ENCODE measurements around the gene EXOC3. TPM values are rescaled to one million over a fixed set of nuclear protein-coding genes. Genes with fewer than 3 reads are reported as not detected.

EXOC3 gene
- total RNA-seq, 1 experiment from 2014 or later, result 52.4 TPM

GRCh38 chr5:395921-396530, 47.0 kb upstream of the EXOC3 start:
- Histone ChIP-seq H3K4me3 (replicated peaks in 1 of 2; ENCODE audit: low read depth in 1 of 2, low read length in 2 of 2) (no peak overlapping the region), H3K9ac (ENCODE audit: low read length) (peak overlapping the region; percentile 36), H3K79me2 (ENCODE audit: insufficient read depth, low read length) (no peaks in the 10 kb centered on the region), H3K4me2 (ENCODE audit: low read length) (peak overlapping the region; percentile 40), H3K9me3 (ENCODE audit: control insufficient read depth in 1 of 2, insufficient read depth in 1 of 2, low read depth in 1 of 2, low read length in 2 of 2) (no peaks in the 10 kb centered on the region), H3K27me3 (ENCODE audit: insufficient read depth, low read length) (no peaks in the 10 kb centered on the region), H3K4me1 (ENCODE audit: control insufficient read depth in 1 of 2, insufficient read depth in 2 of 2, low read length in 2 of 2) (peaks cover 22 to 74% of the 10 kb centered on the region in 2 experiments), H3K27ac (ENCODE audit: low read depth, low read length) (no peak overlapping the region), H3K9me2 (ENCODE audit: insufficient read depth) (no peaks in the 10 kb centered on the region), H2AFZ (ENCODE audit: low read depth, low read length, poor library complexity, severe bottlenecking) (no peak overlapping the region), H4K20me1 (ENCODE audit: insufficient read depth) (no peaks in the 10 kb centered on the region), H3K36me3 (ENCODE audit: control insufficient read depth in 1 of 2, insufficient read depth in 2 of 2, low read length in 2 of 2) (no peaks in the 10 kb centered on the region)
- CTCF ChIA-PET, result interaction anchor here (1.2 kb wide), 1 partner anchor 18 kb away, joined by 3 read pairs; no protein-coding TSS in a partner anchor
- POLR2A ChIA-PET, result no interaction called here
- BruUV-seq (replicated peaks), result no TSS peak
- ATAC-seq, result no peak
- intact Hi-C loops (cut with micrococcal nuclease), result no loop called here
- no peak for DNase-seq (ENCODE audit: low read depth, low spot score)
- RAD21 ChIA-PET (ENCODE audit: low non-redundant PET in 1 of 2, low total read pairs in 2 of 2, uncharacterized antibody in 2 of 2, unreplicated experiment in 2 of 2), result no interaction called here
- TF ChIP-seq SP1 (IDR thresholded peaks at IDR 0.05; ENCODE audit: low read depth) (no peak), EZH2 (IDR thresholded peaks at IDR 0.05) (no peak), EGR1 (IDR thresholded peaks at IDR 0.05; ENCODE audit: low read depth) (no peak), ZNF274 (IDR thresholded peaks at IDR 0.05; ENCODE audit: low read depth, low read length) (no peak), SIN3A (IDR thresholded peaks at IDR 0.05; ENCODE audit: low read depth) (no peak), ZBTB33 (IDR thresholded peaks at IDR 0.05; ENCODE audit: extremely low read depth, insufficient replicate concordance, low read length) (no peak), RAD21 (IDR thresholded peaks at IDR 0.05; ENCODE audit: low read depth) (no peak), POLR2AphosphoS5 (IDR thresholded peaks at IDR 0.05; ENCODE audit: low read depth, low read length) (no peak), CBX3 (IDR thresholded peaks at IDR 0.05; ENCODE audit: low read depth) (no peak), EZH2phosphoT487 (IDR thresholded peaks at IDR 0.05; ENCODE audit: borderline replicate concordance) (no peak), YY1 (IDR thresholded peaks at IDR 0.05; ENCODE audit: extremely low read depth, insufficient replicate concordance, low read depth, low read length) (no peak), POLR2A (IDR thresholded peaks at IDR 0.05; ENCODE audit: borderline replicate concordance, extremely low read depth, insufficient read depth, insufficient read length) (no peak), TCF7L2 (IDR thresholded peaks at IDR 0.05; ENCODE audit: borderline replicate concordance, extremely low read depth, insufficient read depth, insufficient read length) (no peak), JUND (IDR thresholded peaks at IDR 0.05) (no peak), ZFX (IDR thresholded peaks at IDR 0.05) (no peak)
- TF ChIP-seq, protein P1, sequence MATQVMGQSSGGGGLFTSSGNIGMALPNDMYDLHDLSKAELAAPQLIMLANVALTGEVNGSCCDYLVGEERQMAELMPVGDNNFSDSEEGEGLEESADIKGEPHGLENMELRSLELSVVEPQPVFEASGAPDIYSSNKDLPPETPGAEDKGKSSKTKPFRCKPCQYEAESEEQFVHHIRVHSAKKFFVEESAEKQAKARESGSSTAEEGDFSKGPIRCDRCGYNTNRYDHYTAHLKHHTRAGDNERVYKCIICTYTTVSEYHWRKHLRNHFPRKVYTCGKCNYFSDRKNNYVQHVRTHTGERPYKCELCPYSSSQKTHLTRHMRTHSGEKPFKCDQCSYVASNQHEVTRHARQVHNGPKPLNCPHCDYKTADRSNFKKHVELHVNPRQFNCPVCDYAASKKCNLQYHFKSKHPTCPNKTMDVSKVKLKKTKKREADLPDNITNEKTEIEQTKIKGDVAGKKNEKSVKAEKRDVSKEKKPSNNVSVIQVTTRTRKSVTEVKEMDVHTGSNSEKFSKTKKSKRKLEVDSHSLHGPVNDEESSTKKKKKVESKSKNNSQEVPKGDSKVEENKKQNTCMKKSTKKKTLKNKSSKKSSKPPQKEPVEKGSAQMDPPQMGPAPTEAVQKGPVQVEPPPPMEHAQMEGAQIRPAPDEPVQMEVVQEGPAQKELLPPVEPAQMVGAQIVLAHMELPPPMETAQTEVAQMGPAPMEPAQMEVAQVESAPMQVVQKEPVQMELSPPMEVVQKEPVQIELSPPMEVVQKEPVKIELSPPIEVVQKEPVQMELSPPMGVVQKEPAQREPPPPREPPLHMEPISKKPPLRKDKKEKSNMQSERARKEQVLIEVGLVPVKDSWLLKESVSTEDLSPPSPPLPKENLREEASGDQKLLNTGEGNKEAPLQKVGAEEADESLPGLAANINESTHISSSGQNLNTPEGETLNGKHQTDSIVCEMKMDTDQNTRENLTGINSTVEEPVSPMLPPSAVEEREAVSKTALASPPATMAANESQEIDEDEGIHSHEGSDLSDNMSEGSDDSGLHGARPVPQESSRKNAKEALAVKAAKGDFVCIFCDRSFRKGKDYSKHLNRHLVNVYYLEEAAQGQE (IDR thresholded peaks at IDR 0.05; ENCODE audit: low read depth), result no peak
- TF ChIP-seq, protein P2, sequence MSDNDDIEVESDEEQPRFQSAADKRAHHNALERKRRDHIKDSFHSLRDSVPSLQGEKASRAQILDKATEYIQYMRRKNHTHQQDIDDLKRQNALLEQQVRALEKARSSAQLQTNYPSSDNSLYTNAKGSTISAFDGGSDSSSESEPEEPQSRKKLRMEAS (IDR thresholded peaks at IDR 0.05), result no peak
